SK-N-SH (cell line): Measurements from ENCODE around the gene FTCD. TPM values are rescaled to one million over a fixed set of nuclear protein-coding genes. Genes with fewer than 3 reads are reported as not detected.

Experiments used
- CTCF ChIA-PET: fragments of 300-600, 350-600 bp; formaldehyde crosslinking; extraction: SDS; loops from one replicate; lab custom pipeline; 2021; lab: Yijun Ruan, JAX
- POLR2A ChIA-PET: fragments of 350-600 bp; sonication (Branson Sonifier 250); formaldehyde crosslinking; extraction: SDS; loops from one replicate; lab custom pipeline; 2020; ENCODE audit warnings: antibody characterized with exemption, inconsistent platforms; lab: Yijun Ruan, JAX
- DNase-seq: peaks from one replicate; pipeline ENCODE4 v3.0.0; 2012
- H2AFZ ChIP-seq: fragments of 200-600 bp; sonication (generic); 2 replicates; pipeline ENCODE4 v1.8.1; 2016; ENCODE audit warnings: antibody characterized with exemption, mild to moderate bottlenecking, low read depth
- H3F3A ChIP-seq: fragments of 200-600 bp; sonication (generic); replicated peaks from 2 replicates; pipeline ENCODE3; 2016; ENCODE audit warnings: antibody characterized with exemption, mild to moderate bottlenecking; ENCODE audit not compliant: insufficient read depth
- H3K27ac ChIP-seq, 2 experiments: fragments of 200-500 bp in 1 of 2; fragments of 200-600 bp in 1 of 2; sonication (Bioruptor generic) in 1 of 2; sonication (generic), shearing (Covaris generic) in 1 of 2; 2 replicates each; pipeline versions ENCODE4 v1.5.1 to v1.6.1; 2014 to 2016; ENCODE audit warnings: low read depth in 2 of 2, inconsistent platforms in 1 of 2, low read length in 1 of 2, mild to moderate bottlenecking in 1 of 2, mixed read lengths in 1 of 2
- H3K27me3 ChIP-seq: fragments of 200-600 bp; sonication (generic), shearing (Covaris generic); 2 replicates; pipeline ENCODE4 v1.6.1; 2016; ENCODE audit warnings: mixed run types; ENCODE audit not compliant: insufficient read depth
- H3K36me3 ChIP-seq, 2 experiments: fragments of 200-500 bp in 1 of 2; fragments of 200-600 bp in 1 of 2; sonication (Bioruptor generic) in 1 of 2; sonication (generic) in 1 of 2; replicated peaks in 1 of 2; 2 replicates each; pipeline versions ENCODE3 to v1.5.1; 2014 to 2016; ENCODE audit warnings: low read length in 1 of 2, mild to moderate bottlenecking in 1 of 2; ENCODE audit not compliant: insufficient read depth in 2 of 2, control insufficient read depth in 1 of 2
- H3K4me1 ChIP-seq, 2 experiments: fragments of 200-500 bp in 1 of 2; fragments of 200-600 bp in 1 of 2; sonication (Bioruptor generic) in 1 of 2; sonication (generic), shearing (Covaris generic) in 1 of 2; 2 replicates each; pipeline versions ENCODE4 v1.5.1 to v1.6.1; 2014 to 2016; ENCODE audit warnings: low read depth in 1 of 2, low read length in 1 of 2, mixed run types in 1 of 2; ENCODE audit not compliant: insufficient read depth in 2 of 2, control insufficient read depth in 1 of 2
- H3K4me2 ChIP-seq: fragments of 200-600 bp; sonication (generic), shearing (Covaris generic); 2 replicates; pipeline ENCODE4 v1.6.1; 2017; ENCODE audit warnings: mixed run types
- H3K4me3 ChIP-seq, 2 experiments: fragments of 200-500 bp in 1 of 2; fragments of 200-600 bp in 1 of 2; sonication (Bioruptor generic) in 1 of 2; sonication (generic), shearing (Covaris generic) in 1 of 2; 2 replicates each; pipeline versions ENCODE4 v1.5.1 to v1.8.1; 2014 to 2016; ENCODE audit warnings: low read depth in 2 of 2, inconsistent platforms in 1 of 2, low read length in 1 of 2, mild to moderate bottlenecking in 1 of 2, mixed read lengths in 1 of 2, moderate library complexity in 1 of 2
- H3K79me2 ChIP-seq: fragments of 200-600 bp; sonication (generic); 2 replicates; pipeline ENCODE4 v1.8.1; 2017; ENCODE audit warnings: mild to moderate bottlenecking; ENCODE audit not compliant: insufficient read depth
- H3K9ac ChIP-seq: fragments of 200-600 bp; sonication (generic); 2 replicates; pipeline ENCODE4 v1.6.1; 2017; ENCODE audit warnings: mixed run types
- H3K9me2 ChIP-seq: fragments of 200-600 bp; sonication (generic); 2 replicates; pipeline ENCODE4 v1.6.1; 2017; ENCODE audit warnings: mixed run types
- H3K9me3 ChIP-seq: fragments of 200-600 bp; sonication (generic); 2 replicates; pipeline ENCODE4 v1.6.1; 2017; ENCODE audit warnings: mixed run types, mild to moderate bottlenecking, moderate library complexity
- H4K20me1 ChIP-seq: fragments of 200-600 bp; sonication (generic); 2 replicates; pipeline ENCODE4 v1.6.1; 2017; ENCODE audit warnings: mild to moderate bottlenecking, mixed run types; ENCODE audit not compliant: insufficient read depth
- CHD2 ChIP-seq: fragments of 150-350 bp; IDR thresholded peaks from 2 replicates; pipeline ENCODE4 v1.6.1; 2018; ENCODE audit warnings: low read length; ENCODE audit not compliant: partially characterized antibody
- FOSL2 ChIP-seq: IDR thresholded peaks from 2 replicates; pipeline ENCODE4 v1.4.0; 2012; ENCODE audit warnings: low read depth, mild to moderate bottlenecking, moderate library complexity, borderline replicate concordance
- GATA2 ChIP-seq: sonication (generic); formaldehyde crosslinking; IDR thresholded peaks from 2 replicates; pipeline ENCODE4 v1.5.0; 2020; ENCODE audit warnings: mild to moderate bottlenecking, missing genetic modification reagents
- MAX ChIP-seq: IDR thresholded peaks from 2 replicates; pipeline ENCODE4 v1.4.0; 2012; ENCODE audit warnings: low read depth
- MEF2A ChIP-seq: IDR thresholded peaks from 2 replicates; pipeline ENCODE4 v1.4.0; 2012; ENCODE audit warnings: low read depth, borderline replicate concordance
- RAD21 ChIP-seq: IDR thresholded peaks from 2 replicates; pipeline ENCODE4 v1.6.1; 2012; ENCODE audit warnings: mild to moderate bottlenecking, low read length
- RCOR1 ChIP-seq: fragments of 150-350 bp; IDR thresholded peaks from 2 replicates; pipeline ENCODE4 v1.6.1; 2017; ENCODE audit warnings: antibody characterized with exemption, low read length
- SIN3A ChIP-seq: IDR thresholded peaks from 2 replicates; pipeline ENCODE4 v1.6.1; 2012; ENCODE audit warnings: low read depth, mild to moderate bottlenecking, low read length, moderate library complexity, borderline replicate concordance
- YY1 ChIP-seq: IDR thresholded peaks from 2 replicates; pipeline ENCODE4 v1.4.0; 2012; ENCODE audit warnings: low read depth, mild to moderate bottlenecking
- WGBS: methylation state at CpG from one replicate; pipeline ENCODE4 v1.1.6; 2017; ENCODE audit warnings: low lambda C conversion rate; 5-methylcytosine and 5-hydroxymethylcytosine counted together
- polyA plus RNA-seq, 3 experiments: library from polyadenylated mRNA; depleted of rRNA; stranded (reverse); fragments of >200 nt; gene quantifications; 2 replicates each; pipeline ENCODE4 v1.2.3, GENCODE V29; 2012

The FTCD gene
- polyA plus RNA-seq, 1 of the 3 experiments (the other 2 are of a cell fraction): 0.33 TPM

DNA sequence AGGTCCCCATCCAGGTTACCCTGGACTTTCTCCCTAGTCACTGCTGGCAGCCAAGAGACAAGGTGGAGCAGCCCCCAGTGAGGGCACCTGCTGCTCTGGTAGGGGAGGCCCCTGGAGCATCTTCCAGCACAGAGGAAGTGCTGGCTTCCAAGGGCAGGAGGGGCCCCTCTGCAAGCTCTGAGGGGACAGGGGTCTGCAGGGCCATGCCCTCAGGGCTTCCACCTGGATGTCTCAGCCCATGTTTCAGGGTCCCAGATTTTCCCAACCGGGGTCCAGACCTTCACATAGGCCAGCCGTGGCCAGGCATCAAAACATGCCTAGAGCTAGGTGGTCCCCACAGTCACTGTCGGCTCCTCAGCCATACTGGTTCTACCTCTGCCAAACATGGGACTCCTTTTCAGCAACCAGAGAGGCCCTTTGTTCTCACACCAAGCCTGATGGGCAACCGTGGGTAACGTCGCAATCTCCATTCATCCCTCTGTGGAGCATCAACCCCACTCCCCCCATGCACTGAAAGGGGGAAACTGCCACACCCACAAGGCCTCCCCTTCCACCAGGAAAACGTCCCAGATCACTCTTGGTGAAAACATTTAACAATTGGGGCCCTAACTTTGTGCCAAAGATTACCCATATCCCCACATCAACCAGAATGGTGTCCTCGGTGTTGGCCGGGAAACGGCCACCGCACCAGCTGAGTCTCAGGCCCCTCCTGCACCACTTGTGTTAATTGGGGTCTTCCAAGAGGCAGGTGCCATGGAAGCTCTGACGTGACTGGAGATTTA lies 59.4 kb downstream of the FTCD start:
- H3K4me3 ChIP-seq: no peak overlapping the region
- H3K4me2 ChIP-seq: no peak overlapping the region
- no peaks in the 10 kb centered on the region for H3K27me3 ChIP-seq
- DNase-seq: no peak
- peaks cover 24% of the 10 kb centered on the region for H3K79me2 ChIP-seq
- WGBS: 92% methylated on average over 10 of the region's 12 CpGs
- TF ChIP-seq RAD21: no peak
- no peak for TF ChIP-seq MEF2A
- TF ChIP-seq YY1: no peak
- no peak for TF ChIP-seq GATA2 (CRISPR knock-in tag)
- no peak for TF ChIP-seq MAX
- no peak for TF ChIP-seq CHD2
- no peak for TF ChIP-seq RCOR1
- no peak for TF ChIP-seq FOSL2
- TF ChIP-seq, all 33 proteins: peak for 0
- H3K27ac ChIP-seq: no peak overlapping the region
- no peak overlapping the region for H2AFZ ChIP-seq
- H3K4me1 ChIP-seq: peaks cover 0 to 6% of the 10 kb centered on the region in 2 experiments; a peak in 1 of 4 replicates
- POLR2A ChIA-PET: interaction anchor here (0.9 kb wide), 1 partner anchor 124 kb away, joined by 3 read pairs; no protein-coding TSS in a partner anchor
- no peaks in the 10 kb centered on the region for H3K9me2 ChIP-seq
- CTCF ChIA-PET: interaction anchor here (1.3 kb wide), 1 partner anchor 48 kb away, joined by 4 read pairs; no protein-coding TSS in a partner anchor
- H4K20me1 ChIP-seq: peaks cover 2% of the 10 kb centered on the region; the same call in 1 of the 2 replicates
- no peak overlapping the region for H3K9ac ChIP-seq
- H3K36me3 ChIP-seq: peaks cover 0 to 11% of the 10 kb centered on the region in 2 experiments
- no peaks in the 10 kb centered on the region for H3K9me3 ChIP-seq
- peaks cover 11% of the 10 kb centered on the region for H3F3A ChIP-seq

GRCh38 chr21:46095083-46095719 lies 60.2 kb downstream of the FTCD start:
- H3F3A ChIP-seq: peaks cover 10% of the 10 kb centered on the region
- no peak overlapping the region for H3K4me3 ChIP-seq
- no peak for TF ChIP-seq CHD2
- no peak for TF ChIP-seq SIN3A
- H3K9ac ChIP-seq: no peak overlapping the region
- no peak overlapping the region for H3K4me2 ChIP-seq
- POLR2A ChIA-PET: interaction anchor here (0.9 kb wide), 1 partner anchor 123 kb away, joined by 3 read pairs; no protein-coding TSS in a partner anchor
- H3K27me3 ChIP-seq: no peaks in the 10 kb centered on the region
- H2AFZ ChIP-seq: no peak overlapping the region
- no peak for DNase-seq
- H3K4me1 ChIP-seq: peaks cover 0 to 6% of the 10 kb centered on the region in 2 experiments; a peak in 1 of 4 replicates
- H3K79me2 ChIP-seq: peaks cover 16% of the 10 kb centered on the region
- H3K9me2 ChIP-seq: no peaks in the 10 kb centered on the region
- CTCF ChIA-PET: no interaction called here
- WGBS: 88% methylated on average over 15 of the region's 16 CpGs
- H3K9me3 ChIP-seq: no peaks in the 10 kb centered on the region
- H3K27ac ChIP-seq: no peak overlapping the region
- 0 out of 2 replicates have a peak, but pooled peaks cover 2% of the 10 kb centered on the region for H4K20me1 ChIP-seq
- peaks cover 0 to 3% of the 10 kb centered on the region in 2 experiments for H3K36me3 ChIP-seq
